H9 (cell line): ENCODE data around the gene CTNNA3. TPM values are rescaled to one million over a fixed set of nuclear protein-coding genes. Genes with fewer than 3 reads are reported as not detected.

Source experiments
- DNase-seq: peaks from one replicate; pipeline ENCODE4 v3.0.0-alpha.2; 2017
- H2AFZ ChIP-seq: one replicate; pipeline ENCODE4 v1.6.1; 2013; ENCODE audit warnings: mild to moderate bottlenecking, low read length, control low read depth, moderate library complexity
- H2AK5ac ChIP-seq: 2 replicates; pipeline ENCODE4 v1.6.1; 2013; ENCODE audit warnings: low read length, control low read depth, mixed read lengths; ENCODE audit not compliant: insufficient read length
- H2BK120ac ChIP-seq: one replicate; pipeline ENCODE4 v1.6.1; 2013; ENCODE audit warnings: low read depth, mild to moderate bottlenecking, low read length, control low read depth, inconsistent platforms; ENCODE audit not compliant: poor library complexity, severe bottlenecking
- H2BK12ac ChIP-seq: 2 replicates; pipeline ENCODE4 v1.6.1; 2013; ENCODE audit warnings: low read length, control low read depth, mixed read lengths, low read depth; ENCODE audit not compliant: insufficient read length
- H2BK15ac ChIP-seq: 2 replicates; pipeline ENCODE4 v1.6.1; 2013; ENCODE audit warnings: low read depth, low read length, control low read depth
- H2BK20ac ChIP-seq: one replicate; pipeline ENCODE4 v1.6.1; 2013; ENCODE audit warnings: low read depth, mild to moderate bottlenecking, low read length, control low read depth, inconsistent platforms; ENCODE audit not compliant: poor library complexity, severe bottlenecking
- H2BK5ac ChIP-seq: 2 replicates; pipeline ENCODE4 v1.6.1; 2013; ENCODE audit warnings: low read length, control low read depth, mixed read lengths; ENCODE audit not compliant: insufficient read length
- H3K14ac ChIP-seq: 2 replicates; pipeline ENCODE4 v1.6.1; 2013; ENCODE audit warnings: low read length, control low read depth; ENCODE audit not compliant: insufficient read depth
- H3K18ac ChIP-seq: 2 replicates; pipeline ENCODE4 v1.6.1; 2013; ENCODE audit warnings: low read depth, mild to moderate bottlenecking, mixed read lengths, low read length, control low read depth; ENCODE audit not compliant: insufficient read length
- H3K23ac ChIP-seq: 2 replicates; pipeline ENCODE4 v1.6.1; 2013; ENCODE audit warnings: low read length, control low read depth, mixed read lengths, low read depth; ENCODE audit not compliant: insufficient read length
- H3K23me2 ChIP-seq: 2 replicates; pipeline ENCODE4 v1.6.1; 2013; ENCODE audit warnings: low read depth, mild to moderate bottlenecking, mixed read lengths, low read length, control low read depth; ENCODE audit not compliant: insufficient read length, poor library complexity, severe bottlenecking
- H3K27ac ChIP-seq: 2 replicates; pipeline ENCODE4 v1.5.1; 2013; ENCODE audit warnings: low read length, control low read depth, mixed read lengths, low read depth; ENCODE audit not compliant: insufficient read length
- H3K27me3 ChIP-seq: 2 replicates; pipeline ENCODE4 v1.6.1; 2013; ENCODE audit warnings: low read length, control low read depth, inconsistent platforms; ENCODE audit not compliant: insufficient read depth
- H3K4ac ChIP-seq: 2 replicates; pipeline ENCODE4 v1.6.1; 2013; ENCODE audit warnings: low read depth, mild to moderate bottlenecking, control low read depth, inconsistent platforms, low read length, moderate library complexity
- H3K4me1 ChIP-seq: 2 replicates; pipeline ENCODE4 v1.6.1; 2013; ENCODE audit warnings: low read length, control low read depth, inconsistent platforms; ENCODE audit not compliant: insufficient read depth
- H3K4me2 ChIP-seq: 2 replicates; pipeline ENCODE4 v1.6.1; 2013; ENCODE audit warnings: low read length, control low read depth, mixed read lengths; ENCODE audit not compliant: insufficient read length, insufficient read depth
- H3K56ac ChIP-seq: 2 replicates; pipeline ENCODE4 v1.6.1; 2013; ENCODE audit warnings: low read depth, mild to moderate bottlenecking, mixed read lengths, low read length, control low read depth; ENCODE audit not compliant: insufficient read length
- H3K79me1 ChIP-seq: 2 replicates; pipeline ENCODE4 v1.6.1; 2013; ENCODE audit warnings: low read depth, mild to moderate bottlenecking, moderate library complexity, low read length, control low read depth, inconsistent platforms; ENCODE audit not compliant: insufficient read depth, poor library complexity, severe bottlenecking
- H3K79me2 ChIP-seq: 2 replicates; pipeline ENCODE4 v1.6.1; 2013; ENCODE audit warnings: low read length, control low read depth, inconsistent platforms; ENCODE audit not compliant: insufficient read depth
- H3K9ac ChIP-seq: 2 replicates; pipeline ENCODE4 v1.6.1; 2013; ENCODE audit warnings: low read length, control low read depth, mixed read lengths; ENCODE audit not compliant: insufficient read length; ENCODE audit errors: extremely low read depth
- H3K9me3 ChIP-seq: one replicate; pipeline ENCODE4 v1.6.1; 2013; ENCODE audit warnings: low read depth, low read length, inconsistent platforms; ENCODE audit not compliant: control insufficient read depth
- H3T11ph ChIP-seq: one replicate; pipeline ENCODE4 v1.6.1; 2013; ENCODE audit warnings: mild to moderate bottlenecking, low read length, control low read depth, inconsistent platforms
- H4K20me1 ChIP-seq: one replicate; pipeline ENCODE4 v1.6.1; 2013; ENCODE audit not compliant: control insufficient read depth, insufficient read length, insufficient read depth
- H4K5ac ChIP-seq: 2 replicates; pipeline ENCODE4 v1.6.1; 2013; ENCODE audit warnings: low read depth, mild to moderate bottlenecking, mixed read lengths, low read length, control low read depth; ENCODE audit not compliant: insufficient read length
- H4K8ac ChIP-seq: replicated peaks from 2 replicates; pipeline ENCODE4 v1.6.1; 2013; ENCODE audit warnings: low read length, control low read depth, mixed read lengths, low read depth; ENCODE audit not compliant: insufficient read length
- H4K91ac ChIP-seq: 2 replicates; pipeline ENCODE4 v1.6.1; 2013; ENCODE audit warnings: low read depth, mild to moderate bottlenecking, moderate library complexity, mixed read lengths, low read length, control low read depth; ENCODE audit not compliant: insufficient read length
- H3K27ac Mint-ChIP-seq, 3 experiments: 2 replicates in 2 of 3; 3 replicates in 1 of 3; pipeline ENCODE4 v1.8.0; 2020 to 2021; ENCODE audit warnings: mixed read lengths in 3 of 3, mild to moderate bottlenecking in 1 of 3, moderate library complexity in 1 of 3
- H3K27me3 Mint-ChIP-seq: 2 replicates; pipeline ENCODE4 v1.8.0; 2021; ENCODE audit warnings: low read depth, mild to moderate bottlenecking, moderate library complexity, mixed read lengths
- H3K36me3 Mint-ChIP-seq, 3 experiments: 2 replicates in 2 of 3; 3 replicates in 1 of 3; pipeline ENCODE4 v1.8.0; 2020 to 2021; ENCODE audit warnings: low read depth in 3 of 3, mixed read lengths in 3 of 3; ENCODE audit not compliant: insufficient read depth in 1 of 3
- H3K4me1 Mint-ChIP-seq, 2 experiments: 2 replicates each; pipeline ENCODE4 v1.8.0; 2020; ENCODE audit warnings: mixed read lengths in 2 of 2
- H3K4me3 Mint-ChIP-seq, 2 experiments: 2 replicates in 1 of 2; 3 replicates in 1 of 2; pipeline ENCODE4 v1.8.0; 2020 to 2021; ENCODE audit warnings: mild to moderate bottlenecking in 2 of 2, mixed read lengths in 2 of 2, moderate library complexity in 1 of 2
- H3K9me3 Mint-ChIP-seq, 2 experiments: 2 replicates in 1 of 2; 3 replicates in 1 of 2; pipeline ENCODE4 v1.8.0; 2020; ENCODE audit warnings: mild to moderate bottlenecking in 2 of 2, mixed read lengths in 2 of 2, moderate library complexity in 1 of 2
- CTCF ChIP-seq: fragments of 200-600 bp; sonication (generic); conservative IDR thresholded peaks from 3 replicates; pipeline ENCODE4 v1.8.0; 2021; ENCODE audit warnings: antibody characterized with exemption, mild to moderate bottlenecking
- WGBS: extraction: QIAGEN DNeasy Blood & Tissue Kit; methylation state at CpG from one replicate; pipeline ENCODE4 v1.1.7; 2013; ENCODE audit warnings: missing lambda C conversion rate, low lambda C conversion rate, mixed read lengths; ENCODE audit not compliant: insufficient read length; ENCODE audit errors: extremely low coverage; 5-methylcytosine and 5-hydroxymethylcytosine counted together
- total RNA-seq: library from RNA; stranded (reverse); gene quantifications from 2 replicates; pipeline ENCODE4 v1.2.1, GENCODE V29; 2021

Gene CTNNA3
- total RNA-seq, 1 experiment from 2014 or later: 3.3 TPM

DNA sequence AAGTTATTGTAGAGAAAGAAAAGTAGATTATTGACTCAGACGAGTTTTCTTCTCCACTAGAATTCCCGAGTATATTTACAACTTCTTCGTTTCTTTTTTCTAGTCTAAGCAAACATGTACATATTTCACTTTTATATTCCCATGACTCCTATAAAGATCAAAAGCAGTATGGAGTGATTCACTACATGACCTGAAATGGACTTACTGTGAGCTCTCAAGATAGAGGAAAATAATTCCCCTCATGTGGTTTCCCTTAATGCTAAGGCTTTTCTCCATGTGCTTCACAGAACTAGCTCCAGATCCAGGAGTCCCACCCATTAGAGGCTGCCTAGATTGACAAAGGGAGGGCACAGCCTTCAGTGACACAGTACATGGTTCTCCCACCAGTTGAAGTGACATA lies 1593.2 kb downstream of the CTNNA3 start:
- Histone ChIP-seq H3K4me2 (no peak overlapping the region), H2BK5ac (no peak overlapping the region), H3K9ac (no peak overlapping the region), H3K4ac (no peak overlapping the region), H4K91ac (no peak overlapping the region), H2BK120ac (no peak overlapping the region), H3K9me3 (no peaks in the 10 kb centered on the region), H3K79me2 (no peaks in the 10 kb centered on the region), H3K4me1 (no peaks in the 10 kb centered on the region), H3K14ac (no peak overlapping the region), H3K79me1 (no peaks in the 10 kb centered on the region), H3K23ac (no peak overlapping the region), H3K18ac (no peak overlapping the region), H3K56ac (no peak overlapping the region), H2AK5ac (no peak overlapping the region), H2BK15ac (no peak overlapping the region), H4K5ac (no peak overlapping the region), H4K8ac (no peak overlapping the region), H3T11ph (no peak overlapping the region), H2BK12ac (no peak overlapping the region), H3K27ac (no peak overlapping the region), H4K20me1 (no peaks in the 10 kb centered on the region), H2AFZ (no peak overlapping the region), H2BK20ac (no peak overlapping the region), H3K23me2 (no peaks in the 10 kb centered on the region), H3K27me3 (no peaks in the 10 kb centered on the region)
- DNase-seq: no peak
- H3K9me3 Mint-ChIP-seq: no peaks in the 10 kb centered on the region
- H3K27ac Mint-ChIP-seq: no peak overlapping the region
- no peaks in the 10 kb centered on the region for H3K36me3 Mint-ChIP-seq
- no CpG with 5 or more reads among the region's 3 CpGs for WGBS
- no peak for TF ChIP-seq CTCF
- H3K4me3 Mint-ChIP-seq: no peak overlapping the region
- no peaks in the 10 kb centered on the region for H3K27me3 Mint-ChIP-seq
- no peaks in the 10 kb centered on the region for H3K4me1 Mint-ChIP-seq
